ENCODE measurements around the gene SYT12. TPM values are rescaled to one million over a fixed set of nuclear protein-coding genes. Genes with fewer than 3 reads are reported as not detected.

The SYT12 gene
- total and polyA plus RNA-seq, 9 of the 15 experiments (the other 6 are each of a cell fraction or from before 2014, with no cell fraction given), result 0.03 to 0.11 (median 0.03) TPM; not detected in 4

DNA sequence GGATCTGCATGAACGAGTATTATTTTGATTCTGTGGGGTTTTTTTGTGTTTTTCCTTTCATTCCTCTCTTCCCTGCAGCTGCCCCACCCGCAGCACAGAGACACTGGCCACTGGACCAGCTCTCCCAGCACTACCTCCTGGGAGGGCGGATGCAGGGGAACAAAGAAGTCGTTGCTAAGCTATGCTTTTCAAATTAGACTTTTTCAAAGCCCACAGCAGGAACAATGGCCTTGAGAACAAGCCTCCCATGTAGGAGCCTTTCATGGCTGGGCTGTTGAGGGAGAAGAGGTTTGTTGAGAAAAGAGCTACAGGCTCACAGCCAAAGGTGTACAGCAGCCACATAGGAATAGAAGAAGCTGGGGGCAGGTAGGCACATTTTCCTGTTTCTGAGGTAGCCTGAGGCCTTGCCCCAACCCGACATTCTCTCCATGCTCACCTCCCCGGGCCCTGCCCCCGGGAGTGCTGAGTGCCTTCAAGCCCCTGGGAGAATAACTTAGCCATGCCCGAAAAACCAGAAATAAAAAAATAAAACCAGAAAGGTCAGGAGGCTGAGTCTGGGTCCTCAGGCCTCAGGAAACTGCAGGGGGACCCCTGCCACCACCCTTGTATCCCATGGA is 20.5 kb upstream of the SYT12 start:
- Histone ChIP-seq H3K4me1 (replicated peaks in 1 of 2; ENCODE audit: control insufficient read depth in 2 of 2, insufficient read depth in 2 of 2, low read length in 2 of 2) (peaks cover 8 to 14% of the 10 kb centered on the region in 2 experiments; a peak in 3 of 5 replicates), H3K27ac (ENCODE audit: extremely low read depth, low read depth, low read length) (no peak overlapping the region), H4K20me1 (replicated peaks; ENCODE audit: control insufficient read depth, insufficient read depth, low read length) (no peaks in the 10 kb centered on the region), H3K36me3 (ENCODE audit: control insufficient read depth, insufficient read depth, low read length) (no peaks in the 10 kb centered on the region), H3K9me3 (replicated peaks; ENCODE audit: control insufficient read depth, insufficient read depth, low read depth, low read length) (peaks cover 5% of the 10 kb centered on the region; the same call in 1 of the 2 replicates), H3K9ac (ENCODE audit: insufficient read depth in 1 of 2, low read depth in 2 of 2, low read length in 2 of 2) (no peak overlapping the region), H3K4me2 (ENCODE audit: insufficient read depth, low read length) (no peak overlapping the region), H3K4me3 (no peak overlapping the region), H3K9me1 (ENCODE audit: control insufficient read depth, insufficient read depth, low read length) (no peaks in the 10 kb centered on the region), H3K79me2 (ENCODE audit: control insufficient read depth, insufficient read depth, low read length) (no peaks in the 10 kb centered on the region), H2AFZ (ENCODE audit: low read depth, low read length) (no peak overlapping the region), H3K27me3 (ENCODE audit: control insufficient read depth in 2 of 2, insufficient read depth in 2 of 2, low read length in 2 of 2) (no peaks in the 10 kb centered on the region)
- intact Hi-C loops (cut with micrococcal nuclease) (no loop called here), in situ Hi-C loops (cut with MboI) (no loop called here)
- WGBS (ENCODE audit: insufficient coverage, low coverage, missing lambda C conversion rate), result 32% methylated on average over 7 of the region's 8 CpGs
- no peak for TF ChIP-seq ZNF41 (CRISPR knock-in tag; conservative IDR thresholded peaks at IDR 0.05)
- TF ChIP-seq ZNF507 (tag; conservative IDR thresholded peaks at IDR 0.05), result no peak
- TF ChIP-seq ZNF197 (CRISPR knock-in tag; IDR thresholded peaks at IDR 0.05; ENCODE audit: low read depth), result no peak
- TF ChIP-seq ETS2 (tag; IDR thresholded peaks at IDR 0.05; ENCODE audit: borderline replicate concordance, poor library complexity, severe bottlenecking), result no peak
- no peak for TF ChIP-seq CC2D1A (IDR thresholded peaks at IDR 0.05)
- no peak for TF ChIP-seq NELFE (IDR thresholded peaks at IDR 0.05; ENCODE audit: insufficient read depth, insufficient read length)
- TF ChIP-seq, protein P1, sequence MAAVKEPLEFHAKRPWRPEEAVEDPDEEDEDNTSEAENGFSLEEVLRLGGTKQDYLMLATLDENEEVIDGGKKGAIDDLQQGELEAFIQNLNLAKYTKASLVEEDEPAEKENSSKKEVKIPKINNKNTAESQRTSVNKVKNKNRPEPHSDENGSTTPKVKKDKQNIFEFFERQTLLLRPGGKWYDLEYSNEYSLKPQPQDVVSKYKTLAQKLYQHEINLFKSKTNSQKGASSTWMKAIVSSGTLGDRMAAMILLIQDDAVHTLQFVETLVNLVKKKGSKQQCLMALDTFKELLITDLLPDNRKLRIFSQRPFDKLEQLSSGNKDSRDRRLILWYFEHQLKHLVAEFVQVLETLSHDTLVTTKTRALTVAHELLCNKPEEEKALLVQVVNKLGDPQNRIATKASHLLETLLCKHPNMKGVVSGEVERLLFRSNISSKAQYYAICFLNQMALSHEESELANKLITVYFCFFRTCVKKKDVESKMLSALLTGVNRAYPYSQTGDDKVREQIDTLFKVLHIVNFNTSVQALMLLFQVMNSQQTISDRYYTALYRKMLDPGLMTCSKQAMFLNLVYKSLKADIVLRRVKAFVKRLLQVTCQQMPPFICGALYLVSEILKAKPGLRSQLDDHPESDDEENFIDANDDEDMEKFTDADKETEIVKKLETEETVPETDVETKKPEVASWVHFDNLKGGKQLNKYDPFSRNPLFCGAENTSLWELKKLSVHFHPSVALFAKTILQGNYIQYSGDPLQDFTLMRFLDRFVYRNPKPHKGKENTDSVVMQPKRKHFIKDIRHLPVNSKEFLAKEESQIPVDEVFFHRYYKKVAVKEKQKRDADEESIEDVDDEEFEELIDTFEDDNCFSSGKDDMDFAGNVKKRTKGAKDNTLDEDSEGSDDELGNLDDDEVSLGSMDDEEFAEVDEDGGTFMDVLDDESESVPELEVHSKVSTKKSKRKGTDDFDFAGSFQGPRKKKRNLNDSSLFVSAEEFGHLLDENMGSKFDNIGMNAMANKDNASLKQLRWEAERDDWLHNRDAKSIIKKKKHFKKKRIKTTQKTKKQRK (IDR thresholded peaks at IDR 0.05; ENCODE audit: borderline replicate concordance, low read depth, low read length), result no peak
- TF ChIP-seq TBL1XR1 (IDR thresholded peaks at IDR 0.05; ENCODE audit: low read length in 2 of 2), result no peak
- no peak for TF ChIP-seq FOXK2 (conservative IDR thresholded peaks at IDR 0.05 in 1 of 2, IDR thresholded peaks at IDR 0.05 in 1 of 2; ENCODE audit: low read depth in 2 of 2)
- TF ChIP-seq C11orf30 (IDR thresholded peaks at IDR 0.05; ENCODE audit: low read depth), result no peak
- no peak for TF ChIP-seq ZBTB7A (IDR thresholded peaks at IDR 0.05; ENCODE audit: borderline replicate concordance, control insufficient read depth, low read depth, low read length)
- ChIA-PET POLR2A (interaction anchor here (0.7 to 1.7 kb wide), 3 partner anchors 9 to 454 kb away, joined by 3 to 5 read pairs (median 4); no protein-coding TSS in a partner anchor), CTCF (ENCODE audit: low intra/inter-chr PET ratio) (no interaction called here)
- DNase-seq (ENCODE audit: extremely low read depth in 1 of 4, low spot score in 3 of 4) (no peak), FAIRE-seq (no peak), ATAC-seq (no peak)
- BruUV-seq (replicated peaks), result no TSS peak

Data from K562 (cell line).